Esophagus muscularis mucosa (tissue), 3 donors: ENCODE data around the gene PSMD12.
"Not testable (repeated sequence)": the region's sequence is repeated elsewhere in the genome, so short reads cannot be mapped to it uniquely, and the experiment has no call there.

Experiments used
- POLR2A ChIP-seq: fragments of 450-650 bp; IDR thresholded peaks from one replicate; pipeline ENCODE4 v1.6.1; 2017; ENCODE audit warnings: antibody characterized with exemption, moderate library complexity, mild to moderate bottlenecking, low read depth
- TF ChIP-seq, protein P1 (sequence below), 3 experiments: fragments of 200-600 bp in 2 of 3; fragments of 450-650 bp in 1 of 3; sonication (generic) in 2 of 3; IDR thresholded peaks; one replicate each; pipeline ENCODE4 v1.5.1; 2017 to 2019; ENCODE audit warnings: antibody characterized with exemption in 3 of 3, mild to moderate bottlenecking in 2 of 3, moderate library complexity in 1 of 3

DNA sequence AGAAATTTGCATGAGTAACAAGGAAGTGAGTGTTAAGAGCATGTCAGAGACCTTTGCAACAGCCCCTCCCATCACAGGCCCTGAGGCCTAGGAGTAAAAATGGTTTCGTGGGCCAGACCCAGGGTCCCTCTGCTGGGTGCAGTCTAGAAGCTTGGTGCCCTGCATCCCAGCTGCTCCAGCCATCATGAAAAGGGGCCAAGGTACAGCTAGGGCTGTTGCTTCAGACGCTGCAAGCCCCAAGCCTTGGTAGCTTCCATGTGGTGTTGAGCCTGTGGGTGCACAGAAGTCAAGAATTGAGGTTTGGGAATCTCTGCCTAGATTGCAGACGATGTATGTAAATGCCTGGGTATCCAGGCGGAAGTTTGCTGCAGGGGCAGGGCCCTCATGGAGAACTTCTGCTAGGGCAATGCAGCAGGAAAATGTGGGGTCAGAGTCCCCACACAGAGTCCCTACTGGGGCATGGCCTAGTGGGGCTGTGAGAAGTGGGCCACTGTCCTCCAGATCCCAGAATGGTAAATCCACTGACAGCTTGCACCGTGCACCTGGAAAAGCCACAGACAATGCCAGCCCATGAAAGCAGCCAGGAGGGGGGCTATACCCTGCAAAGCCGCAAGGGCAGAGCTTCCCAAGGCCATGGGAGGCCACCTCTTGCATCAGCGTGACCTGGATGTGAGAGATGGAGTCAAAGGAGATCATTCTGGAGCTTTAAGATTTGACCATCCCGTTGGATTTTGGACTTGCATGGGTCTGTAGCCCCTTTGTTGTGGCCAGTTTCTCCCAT, 34.8 kb downstream of the PSMD12 start:
- TF ChIP-seq, protein P1, sequence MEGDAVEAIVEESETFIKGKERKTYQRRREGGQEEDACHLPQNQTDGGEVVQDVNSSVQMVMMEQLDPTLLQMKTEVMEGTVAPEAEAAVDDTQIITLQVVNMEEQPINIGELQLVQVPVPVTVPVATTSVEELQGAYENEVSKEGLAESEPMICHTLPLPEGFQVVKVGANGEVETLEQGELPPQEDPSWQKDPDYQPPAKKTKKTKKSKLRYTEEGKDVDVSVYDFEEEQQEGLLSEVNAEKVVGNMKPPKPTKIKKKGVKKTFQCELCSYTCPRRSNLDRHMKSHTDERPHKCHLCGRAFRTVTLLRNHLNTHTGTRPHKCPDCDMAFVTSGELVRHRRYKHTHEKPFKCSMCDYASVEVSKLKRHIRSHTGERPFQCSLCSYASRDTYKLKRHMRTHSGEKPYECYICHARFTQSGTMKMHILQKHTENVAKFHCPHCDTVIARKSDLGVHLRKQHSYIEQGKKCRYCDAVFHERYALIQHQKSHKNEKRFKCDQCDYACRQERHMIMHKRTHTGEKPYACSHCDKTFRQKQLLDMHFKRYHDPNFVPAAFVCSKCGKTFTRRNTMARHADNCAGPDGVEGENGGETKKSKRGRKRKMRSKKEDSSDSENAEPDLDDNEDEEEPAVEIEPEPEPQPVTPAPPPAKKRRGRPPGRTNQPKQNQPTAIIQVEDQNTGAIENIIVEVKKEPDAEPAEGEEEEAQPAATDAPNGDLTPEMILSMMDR (IDR thresholded peaks at IDR 0.05), result not testable (repeated sequence)
- TF ChIP-seq POLR2A, result not testable (repeated sequence)
